HepG2 (cell line): ENCODE measurements around the gene NDUFB10. TPM values are rescaled to one million over a fixed set of nuclear protein-coding genes. Genes with fewer than 3 reads are reported as not detected.

Experiments
- KLF11 ChIP-seq: IDR thresholded peaks from 2 replicates; pipeline ENCODE4 v1.6.1; 2016; ENCODE audit warnings: missing compliant biosample characterization
- NR1H2 ChIP-seq: sonication (generic); formaldehyde crosslinking; IDR thresholded peaks from 2 replicates; pipeline ENCODE4 v1.8.1; 2022; ENCODE audit warnings: low read depth, missing genetic modification reagents, borderline replicate concordance
- RBM39 ChIP-seq: fragments of 200-400 bp; formaldehyde crosslinking; IDR thresholded peaks from one replicate; pipeline ENCODE4 v1.6.1; 2018; ENCODE audit warnings: antibody characterized with exemption, mild to moderate bottlenecking, low read depth, low read length; ENCODE audit not compliant: poor library complexity, severe bottlenecking
- TSC22D2 ChIP-seq: sonication (generic); formaldehyde crosslinking; IDR thresholded peaks from 2 replicates; pipeline ENCODE4 v1.5.1; 2020; ENCODE audit warnings: missing genetic modification reagents, mild to moderate bottlenecking, borderline replicate concordance
- U2AF1 ChIP-seq: fragments of 200-400 bp; formaldehyde crosslinking; optimal IDR thresholded peaks from 2 replicates; pipeline ENCODE3; 2017; ENCODE audit warnings: mild to moderate bottlenecking, low read depth, low read length
- YEATS4 ChIP-seq: sonication (generic); formaldehyde crosslinking; IDR thresholded peaks from 2 replicates; pipeline ENCODE4 v1.4.0; 2020; ENCODE audit warnings: missing genetic modification reagents, borderline replicate concordance
- ZFP82 ChIP-seq: sonication (generic); formaldehyde crosslinking; IDR thresholded peaks from 2 replicates; pipeline ENCODE4 v1.5.1; 2020; ENCODE audit warnings: mild to moderate bottlenecking, missing genetic modification reagents, borderline replicate concordance
- ZIK1 ChIP-seq: sonication (generic); formaldehyde crosslinking; IDR thresholded peaks from 2 replicates; pipeline ENCODE4 v1.5.0; 2020; ENCODE audit warnings: mild to moderate bottlenecking, low read depth, missing genetic modification reagents, borderline replicate concordance
- ZNF253 ChIP-seq: sonication (generic); formaldehyde crosslinking; IDR thresholded peaks from 2 replicates; pipeline ENCODE4 v1.8.0; 2022; ENCODE audit warnings: mild to moderate bottlenecking, missing genetic modification reagents, borderline replicate concordance
- ZNF607 ChIP-seq: sonication (generic); formaldehyde crosslinking; IDR thresholded peaks from 2 replicates; pipeline ENCODE4 v1.5.1; 2020; ENCODE audit warnings: missing genetic modification reagents, mild to moderate bottlenecking, borderline replicate concordance
- polyA plus RNA-seq, 8 experiments: library from polyadenylated mRNA; depleted of rRNA in 3 of 8; stranded (reverse) in 7 of 8; unstranded in 1 of 8; fragments of >200 nt; fragmentation: Illumina TruSeq in 4 of 8; extraction: Trizol in 4 of 8; gene quantifications; 2 replicates each; pipeline versions ENCODE4 v1.2.1 to v1.2.3, GENCODE V29; 2011 to 2016; ENCODE audit warnings: low read depth in 4 of 8, missing spikeins in 1 of 8, mixed read lengths in 1 of 8; ENCODE audit not compliant: insufficient read depth in 1 of 8
- total RNA-seq, 5 experiments: library from RNA; depleted of rRNA; stranded (reverse); fragments of >200 nt; fragmentation: Illumina TruSeq; extraction: Trizol; gene quantifications; 2 replicates each; pipeline ENCODE4 v1.2.3, GENCODE V29; 2016; ENCODE audit warnings: low read depth in 1 of 5
- TF ChIP-seq, protein P1 (sequence below): sonication (generic); formaldehyde crosslinking; IDR thresholded peaks from 2 replicates; pipeline ENCODE4 v1.8.0; 2022; ENCODE audit warnings: mild to moderate bottlenecking, missing genetic modification reagents; ENCODE audit not compliant: insufficient replicate concordance
- TF ChIP-seq, protein P2 (sequence below): sonication (generic); formaldehyde crosslinking; IDR thresholded peaks from 2 replicates; pipeline ENCODE4 v1.8.1; 2023; ENCODE audit warnings: mild to moderate bottlenecking, missing genetic modification reagents
- TF ChIP-seq, protein P3 (sequence below): sonication (generic); formaldehyde crosslinking; IDR thresholded peaks from 2 replicates; pipeline ENCODE4 v1.8.0; 2022; ENCODE audit warnings: mild to moderate bottlenecking, missing genetic modification reagents, moderate library complexity
- TF ChIP-seq, protein P4 (sequence below): sonication (generic); formaldehyde crosslinking; conservative IDR thresholded peaks from 2 replicates; pipeline ENCODE4 v1.4.0; 2020; ENCODE audit warnings: missing genetic modification reagents
- TF ChIP-seq, protein P5 (sequence below): sonication (generic); formaldehyde crosslinking; IDR thresholded peaks from 2 replicates; pipeline ENCODE4 v1.5.1; 2020; ENCODE audit warnings: missing genetic modification reagents, mild to moderate bottlenecking, borderline replicate concordance
- TF ChIP-seq, protein P6 (sequence below): sonication (generic); formaldehyde crosslinking; IDR thresholded peaks from 2 replicates; pipeline ENCODE4 v1.8.1; 2023; ENCODE audit warnings: mild to moderate bottlenecking, moderate library complexity, missing genetic modification reagents

Gene NDUFB10
- total and polyA plus RNA-seq, 2 of the 13 experiments (the other 11 are each of a cell fraction or from before 2014, with no cell fraction given) = 68.6 to 157 TPM

DNA sequence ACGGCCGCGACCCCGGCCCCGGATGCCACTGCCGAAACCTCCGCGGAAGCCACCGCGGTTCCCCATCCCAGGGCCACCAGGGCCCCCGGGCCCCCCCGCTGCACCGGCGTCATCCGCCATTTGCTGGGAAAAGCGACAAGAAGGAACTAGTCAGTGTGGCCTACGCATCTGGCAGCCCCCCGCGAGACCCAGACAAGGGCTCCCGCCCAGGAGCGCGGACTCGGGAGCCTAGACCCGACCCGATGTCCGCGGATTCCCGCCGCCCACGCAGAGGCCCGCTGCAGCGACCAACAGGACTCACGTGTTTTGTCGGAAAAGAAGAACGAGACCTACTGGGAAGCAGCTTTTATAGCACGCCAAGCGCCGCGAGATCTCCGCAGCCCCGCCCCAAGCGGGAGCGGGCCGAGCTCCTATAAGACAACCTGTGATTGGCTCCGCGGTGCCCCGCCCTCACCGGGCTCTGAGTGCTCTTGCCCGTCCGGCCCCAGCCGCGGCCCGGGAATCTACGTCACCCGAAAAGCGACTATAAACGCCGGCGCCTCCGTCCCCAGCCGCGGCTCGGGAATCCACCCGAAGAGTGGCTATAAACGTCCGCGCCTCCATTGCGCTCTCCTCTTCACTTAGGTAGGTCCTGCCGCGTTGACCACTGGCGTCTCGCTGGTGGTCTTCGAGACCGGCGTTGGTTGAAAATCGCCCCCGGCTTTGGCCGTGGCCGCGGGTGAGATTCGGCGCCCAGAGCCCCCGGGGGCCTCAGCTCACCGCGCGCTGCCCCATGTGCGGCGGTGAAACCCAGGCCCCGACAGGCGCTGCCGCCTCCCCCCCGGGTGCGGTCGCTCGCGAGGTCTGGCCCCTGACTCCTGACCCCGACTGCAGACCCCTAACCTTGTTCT lies 5.4 kb downstream of the NDUFB10 start, which contains the start of gene RPS2 (continued):
- TF ChIP-seq, protein P1, sequence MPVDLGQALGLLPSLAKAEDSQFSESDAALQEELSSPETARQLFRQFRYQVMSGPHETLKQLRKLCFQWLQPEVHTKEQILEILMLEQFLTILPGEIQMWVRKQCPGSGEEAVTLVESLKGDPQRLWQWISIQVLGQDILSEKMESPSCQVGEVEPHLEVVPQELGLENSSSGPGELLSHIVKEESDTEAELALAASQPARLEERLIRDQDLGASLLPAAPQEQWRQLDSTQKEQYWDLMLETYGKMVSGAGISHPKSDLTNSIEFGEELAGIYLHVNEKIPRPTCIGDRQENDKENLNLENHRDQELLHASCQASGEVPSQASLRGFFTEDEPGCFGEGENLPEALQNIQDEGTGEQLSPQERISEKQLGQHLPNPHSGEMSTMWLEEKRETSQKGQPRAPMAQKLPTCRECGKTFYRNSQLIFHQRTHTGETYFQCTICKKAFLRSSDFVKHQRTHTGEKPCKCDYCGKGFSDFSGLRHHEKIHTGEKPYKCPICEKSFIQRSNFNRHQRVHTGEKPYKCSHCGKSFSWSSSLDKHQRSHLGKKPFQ (CRISPR knock-in tag) = peak; percentile 89
- TF ChIP-seq ZIK1 (CRISPR knock-in tag) (peak; percentile 49; the same call in 1 of the 2 replicates), TSC22D2 (CRISPR knock-in tag) (no peak; the same call in 1 of the 2 replicates), ZNF607 (CRISPR knock-in tag) (peak; percentile 73), RBM39 (peak; percentile 100), U2AF1 (no peak), ZNF253 (CRISPR knock-in tag) (no peak), YEATS4 (CRISPR knock-in tag) (peak; percentile 83), ZFP82 (CRISPR knock-in tag) (0 out of 2 replicates have a peak, but pooled peaks have one; percentile 28), KLF11 (CRISPR knock-in tag) (no peak; the same call in 1 of the 2 replicates), NR1H2 (CRISPR knock-in tag) (0 out of 2 replicates have a peak, but pooled peaks have one; percentile 19)
- TF ChIP-seq, protein P2, sequence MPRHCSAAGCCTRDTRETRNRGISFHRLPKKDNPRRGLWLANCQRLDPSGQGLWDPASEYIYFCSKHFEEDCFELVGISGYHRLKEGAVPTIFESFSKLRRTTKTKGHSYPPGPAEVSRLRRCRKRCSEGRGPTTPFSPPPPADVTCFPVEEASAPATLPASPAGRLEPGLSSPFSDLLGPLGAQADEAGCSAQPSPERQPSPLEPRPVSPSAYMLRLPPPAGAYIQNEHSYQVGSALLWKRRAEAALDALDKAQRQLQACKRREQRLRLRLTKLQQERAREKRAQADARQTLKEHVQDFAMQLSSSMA (CRISPR knock-in tag) = no peak
- TF ChIP-seq, protein P3, sequence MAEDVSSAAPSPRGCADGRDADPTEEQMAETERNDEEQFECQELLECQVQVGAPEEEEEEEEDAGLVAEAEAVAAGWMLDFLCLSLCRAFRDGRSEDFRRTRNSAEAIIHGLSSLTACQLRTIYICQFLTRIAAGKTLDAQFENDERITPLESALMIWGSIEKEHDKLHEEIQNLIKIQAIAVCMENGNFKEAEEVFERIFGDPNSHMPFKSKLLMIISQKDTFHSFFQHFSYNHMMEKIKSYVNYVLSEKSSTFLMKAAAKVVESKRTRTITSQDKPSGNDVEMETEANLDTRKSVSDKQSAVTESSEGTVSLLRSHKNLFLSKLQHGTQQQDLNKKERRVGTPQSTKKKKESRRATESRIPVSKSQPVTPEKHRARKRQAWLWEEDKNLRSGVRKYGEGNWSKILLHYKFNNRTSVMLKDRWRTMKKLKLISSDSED = 0 out of 2 replicates have a peak, but pooled peaks have one; percentile 73
- TF ChIP-seq, protein P4, sequence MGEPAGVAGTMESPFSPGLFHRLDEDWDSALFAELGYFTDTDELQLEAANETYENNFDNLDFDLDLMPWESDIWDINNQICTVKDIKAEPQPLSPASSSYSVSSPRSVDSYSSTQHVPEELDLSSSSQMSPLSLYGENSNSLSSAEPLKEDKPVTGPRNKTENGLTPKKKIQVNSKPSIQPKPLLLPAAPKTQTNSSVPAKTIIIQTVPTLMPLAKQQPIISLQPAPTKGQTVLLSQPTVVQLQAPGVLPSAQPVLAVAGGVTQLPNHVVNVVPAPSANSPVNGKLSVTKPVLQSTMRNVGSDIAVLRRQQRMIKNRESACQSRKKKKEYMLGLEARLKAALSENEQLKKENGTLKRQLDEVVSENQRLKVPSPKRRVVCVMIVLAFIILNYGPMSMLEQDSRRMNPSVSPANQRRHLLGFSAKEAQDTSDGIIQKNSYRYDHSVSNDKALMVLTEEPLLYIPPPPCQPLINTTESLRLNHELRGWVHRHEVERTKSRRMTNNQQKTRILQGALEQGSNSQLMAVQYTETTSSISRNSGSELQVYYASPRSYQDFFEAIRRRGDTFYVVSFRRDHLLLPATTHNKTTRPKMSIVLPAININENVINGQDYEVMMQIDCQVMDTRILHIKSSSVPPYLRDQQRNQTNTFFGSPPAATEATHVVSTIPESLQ = peak; percentile 50; the same call in 1 of the 2 replicates
- TF ChIP-seq, protein P5, sequence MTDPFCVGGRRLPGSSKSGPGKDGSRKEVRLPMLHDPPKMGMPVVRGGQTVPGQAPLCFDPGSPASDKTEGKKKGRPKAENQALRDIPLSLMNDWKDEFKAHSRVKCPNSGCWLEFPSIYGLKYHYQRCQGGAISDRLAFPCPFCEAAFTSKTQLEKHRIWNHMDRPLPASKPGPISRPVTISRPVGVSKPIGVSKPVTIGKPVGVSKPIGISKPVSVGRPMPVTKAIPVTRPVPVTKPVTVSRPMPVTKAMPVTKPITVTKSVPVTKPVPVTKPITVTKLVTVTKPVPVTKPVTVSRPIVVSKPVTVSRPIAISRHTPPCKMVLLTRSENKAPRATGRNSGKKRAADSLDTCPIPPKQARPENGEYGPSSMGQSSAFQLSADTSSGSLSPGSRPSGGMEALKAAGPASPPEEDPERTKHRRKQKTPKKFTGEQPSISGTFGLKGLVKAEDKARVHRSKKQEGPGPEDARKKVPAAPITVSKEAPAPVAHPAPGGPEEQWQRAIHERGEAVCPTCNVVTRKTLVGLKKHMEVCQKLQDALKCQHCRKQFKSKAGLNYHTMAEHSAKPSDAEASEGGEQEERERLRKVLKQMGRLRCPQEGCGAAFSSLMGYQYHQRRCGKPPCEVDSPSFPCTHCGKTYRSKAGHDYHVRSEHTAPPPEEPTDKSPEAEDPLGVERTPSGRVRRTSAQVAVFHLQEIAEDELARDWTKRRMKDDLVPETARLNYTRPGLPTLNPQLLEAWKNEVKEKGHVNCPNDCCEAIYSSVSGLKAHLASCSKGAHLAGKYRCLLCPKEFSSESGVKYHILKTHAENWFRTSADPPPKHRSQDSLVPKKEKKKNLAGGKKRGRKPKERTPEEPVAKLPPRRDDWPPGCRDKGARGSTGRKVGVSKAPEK (CRISPR knock-in tag) = no peak
- TF ChIP-seq, protein P6, sequence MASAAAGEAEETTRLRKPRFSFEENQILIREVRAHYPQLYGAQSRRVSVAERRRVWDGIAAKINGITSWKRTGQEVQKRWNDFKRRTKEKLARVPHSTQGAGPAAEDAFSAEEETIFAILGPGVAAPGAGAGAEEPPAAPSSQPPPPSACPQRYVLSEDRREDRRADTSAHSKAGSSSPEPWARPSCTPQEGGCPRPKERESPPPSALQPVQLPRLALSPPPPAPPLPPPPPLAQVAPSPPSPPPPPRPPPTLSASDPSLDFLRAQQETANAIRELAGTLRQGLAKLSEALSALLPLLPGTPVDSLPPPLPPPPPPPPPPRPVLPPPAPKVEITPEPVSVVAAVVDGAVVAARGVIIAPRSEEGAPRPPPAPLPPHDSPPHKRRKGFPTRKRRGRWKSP (CRISPR knock-in tag) = peak; percentile 73
